Panc1 (cell line): ENCODE data around the gene DTNBP1. TPM values are rescaled to one million over a fixed set of nuclear protein-coding genes. Genes with fewer than 3 reads are reported as not detected.

ENCODE experiments used
- ATAC-seq: fragments of 200-7000 bp; cut with Tn5 transposase; 2 replicates; pipeline ENCODE4 v1.9.1; 2020; ENCODE audit warnings: mild to moderate bottlenecking, moderate library complexity
- BruUV-seq: library from RNA; stranded (reverse); fragments of 400-500 nt; replicated peaks from 2 replicates; lab custom pipeline; 2021; lab: Mats Ljungman, UMichigan
- CTCF ChIA-PET: fragments of 300-600 bp; sonication (Branson Sonifier 250); formaldehyde crosslinking; loops from one replicate; lab custom pipeline; 2022; ENCODE audit warnings: antibody characterized with exemption; lab: Charles Lee
- POLR2A ChIA-PET: fragments of 300-600 bp; sonication (Branson Sonifier 250); formaldehyde crosslinking; loops from one replicate; lab custom pipeline; 2022; ENCODE audit warnings: antibody characterized with exemption; lab: Charles Lee
- DNase-seq: peaks from one replicate; pipeline ENCODE4 v3.0.0-alpha.2; 2010; ENCODE audit warnings: low read depth, low spot score
- H3K27ac ChIP-seq: 2 replicates; pipeline ENCODE4 v1.5.1; 2011; ENCODE audit warnings: mild to moderate bottlenecking, low read length, inconsistent platforms
- H3K27me3 ChIP-seq: fragments of 200-500 bp; sonication (Bioruptor generic); 2 replicates; pipeline ENCODE4 v1.6.0; 2014; ENCODE audit warnings: low read length, inconsistent platforms; ENCODE audit not compliant: control insufficient read depth, insufficient read depth
- H3K36me3 ChIP-seq: fragments of 200-500 bp; sonication (Bioruptor generic); 2 replicates; pipeline ENCODE4 v1.5.1; 2014; ENCODE audit warnings: inconsistent platforms, mild to moderate bottlenecking, low read length, moderate library complexity; ENCODE audit not compliant: control insufficient read depth, insufficient read depth
- H3K4me1 ChIP-seq: 2 replicates; pipeline ENCODE4 v1.5.1; 2011; ENCODE audit warnings: inconsistent platforms, mild to moderate bottlenecking, low read length, moderate library complexity; ENCODE audit not compliant: control insufficient read depth, insufficient read depth
- H3K4me3 ChIP-seq, 2 experiments: 2 replicates each; pipeline ENCODE4 v1.5.1; 2011 to 2012; ENCODE audit warnings: low read depth in 2 of 2, low read length in 2 of 2, mild to moderate bottlenecking in 2 of 2, inconsistent platforms in 1 of 2, moderate library complexity in 1 of 2
- H3K9me3 ChIP-seq: fragments of 200-500 bp; sonication (Bioruptor generic); 2 replicates; pipeline ENCODE4 v1.5.1; 2014; ENCODE audit warnings: low read depth, mild to moderate bottlenecking, inconsistent platforms, low read length, moderate library complexity; ENCODE audit not compliant: control insufficient read depth, insufficient read depth
- CTCF ChIP-seq: fragments of 450-650 bp; IDR thresholded peaks from 2 replicates; pipeline ENCODE4 v1.5.1; 2017; ENCODE audit warnings: mild to moderate bottlenecking
- POLR2AphosphoS5 ChIP-seq: IDR thresholded peaks from 2 replicates; pipeline ENCODE4 v1.6.1; 2012; ENCODE audit warnings: mild to moderate bottlenecking, low read depth, low read length, moderate library complexity
- REST ChIP-seq, 2 experiments: IDR thresholded peaks; 2 replicates each; pipeline ENCODE4 v1.6.1; 2011 to 2012; ENCODE audit warnings: low read depth in 2 of 2, control low read depth in 1 of 2, low read length in 1 of 2, mild to moderate bottlenecking in 1 of 2, moderate library complexity in 1 of 2; ENCODE audit not compliant: insufficient read depth in 1 of 2
- SIN3A ChIP-seq: IDR thresholded peaks from 2 replicates; pipeline ENCODE4 v1.6.1; 2012; ENCODE audit warnings: low read depth, mild to moderate bottlenecking, low read length, moderate library complexity, borderline replicate concordance; ENCODE audit not compliant: insufficient read depth
- TCF7L2 ChIP-seq: IDR thresholded peaks from 2 replicates; pipeline ENCODE4 v1.6.1; 2011; ENCODE audit warnings: mild to moderate bottlenecking, low read depth, low read length, inconsistent platforms
- in situ Hi-C: cut with HindIII; loops from 2 replicates; pipeline ENCODE4 v1.10.0; 2016; ENCODE audit warnings: low sequenced_read_pairs, low pct_unique_long_range_greater_than_20kb
- intact Hi-C: fragments of 100-400 bp; cut with micrococcal nuclease; formaldehyde crosslinking; loops from one replicate; pipeline ENCODE4 v1.10.0; 2022; ENCODE audit not compliant: unreplicated experiment
- total RNA-seq: library from RNA; stranded (reverse); gene quantifications from one replicate; pipeline ENCODE4 v1.2.1, GENCODE V29; 2021; ENCODE audit not compliant: unreplicated experiment

The DTNBP1 gene
- total RNA-seq, 1 experiment from 2014 or later, result 29.3 TPM

- Histone ChIP-seq H3K36me3 (no peaks in the 10 kb centered on the region), H3K4me1 (no peaks in the 10 kb centered on the region), H3K27ac (no peak overlapping the region), H3K4me3 (no peak overlapping the region), H3K9me3 (no peaks in the 10 kb centered on the region), H3K27me3 (no peaks in the 10 kb centered on the region)
- DNase-seq, result no peak
- no peak for ATAC-seq
- TF ChIP-seq TCF7L2 (no peak), SIN3A (no peak), REST (IDR thresholded peaks at IDR 0.05; ENCODE audit: insufficient read depth in 1 of 2, low read depth in 2 of 2, low read length in 1 of 2) (no peak), CTCF (no peak), POLR2AphosphoS5 (no peak)
- no TSS peak for BruUV-seq
- in situ Hi-C loops (no loop called here), intact Hi-C loops (no loop called here)
- POLR2A ChIA-PET, result no interaction called here
- CTCF ChIA-PET, result no interaction called here
These were observed 105.7 kb downstream of the DTNBP1 start for GRCh38 chr6:15557174-15557573.

- ATAC-seq (no peak), DNase-seq (no peak)
- CTCF ChIA-PET, result no interaction called here
- no TSS peak for BruUV-seq
- Histone ChIP-seq H3K4me1 (no peaks in the 10 kb centered on the region), H3K9me3 (no peaks in the 10 kb centered on the region), H3K36me3 (no peaks in the 10 kb centered on the region), H3K27me3 (no peaks in the 10 kb centered on the region), H3K27ac (no peak overlapping the region), H3K4me3 (no peak overlapping the region)
- in situ Hi-C loops, result no loop called here
- POLR2A ChIA-PET, result no interaction called here
- TF ChIP-seq POLR2AphosphoS5, result no peak
- TF ChIP-seq REST (IDR thresholded peaks at IDR 0.05; ENCODE audit: insufficient read depth in 1 of 2, low read depth in 2 of 2, low read length in 1 of 2), result no peak
- no peak for TF ChIP-seq SIN3A
- no peak for TF ChIP-seq TCF7L2
- no peak for TF ChIP-seq CTCF
- intact Hi-C loops, result no loop called here
These were observed 106.1 kb downstream of the DTNBP1 start for GRCh38 chr6:15556711-15557110.
